GM23338 (cell line): Measurements from ENCODE around the gene MEGF10.

Experiments
- EZH2phosphoT487 ChIP-seq: fragments of 200-600 bp; sonication (generic); IDR thresholded peaks from one replicate; pipeline ENCODE4 v1.8.1; 2018; ENCODE audit warnings: antibody characterized with exemption; ENCODE audit not compliant: unreplicated experiment
- TF ChIP-seq, protein P1 (sequence below): IDR thresholded peaks from one replicate; pipeline ENCODE4 v1.6.1; 2018; ENCODE audit warnings: antibody characterized with exemption; ENCODE audit not compliant: unreplicated experiment
- TF ChIP-seq, protein P2 (sequence below), 2 experiments: fragments of 200-600 bp in 1 of 2; sonication (generic) in 1 of 2; conservative IDR thresholded peaks; 2 replicates each; pipeline versions ENCODE4 v1.5.1 to v1.6.1; 2016 to 2017; ENCODE audit warnings: antibody characterized with exemption in 2 of 2, low read depth in 2 of 2, mild to moderate bottlenecking in 2 of 2, moderate library complexity in 1 of 2

DNA sequence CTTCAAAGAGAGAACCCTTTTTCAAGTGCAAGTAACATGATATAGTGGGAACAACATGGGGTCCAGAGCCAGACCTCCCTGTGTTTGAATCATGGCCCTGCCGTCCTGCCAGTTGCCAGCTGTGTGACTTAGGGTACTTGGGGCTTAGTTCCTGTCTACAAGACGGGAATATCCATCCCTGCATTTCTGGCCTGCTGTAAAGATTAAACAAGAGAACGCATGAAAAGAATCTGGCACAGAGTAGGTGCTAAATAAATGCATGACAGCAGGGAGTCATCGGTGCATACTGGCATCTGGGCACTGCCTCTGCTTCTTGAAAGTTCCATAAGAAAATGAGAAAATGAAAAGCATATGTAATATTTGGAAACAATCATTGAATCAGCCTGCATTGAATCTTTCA, 149.0 kb downstream of the MEGF10 start:
- TF ChIP-seq, protein P1, sequence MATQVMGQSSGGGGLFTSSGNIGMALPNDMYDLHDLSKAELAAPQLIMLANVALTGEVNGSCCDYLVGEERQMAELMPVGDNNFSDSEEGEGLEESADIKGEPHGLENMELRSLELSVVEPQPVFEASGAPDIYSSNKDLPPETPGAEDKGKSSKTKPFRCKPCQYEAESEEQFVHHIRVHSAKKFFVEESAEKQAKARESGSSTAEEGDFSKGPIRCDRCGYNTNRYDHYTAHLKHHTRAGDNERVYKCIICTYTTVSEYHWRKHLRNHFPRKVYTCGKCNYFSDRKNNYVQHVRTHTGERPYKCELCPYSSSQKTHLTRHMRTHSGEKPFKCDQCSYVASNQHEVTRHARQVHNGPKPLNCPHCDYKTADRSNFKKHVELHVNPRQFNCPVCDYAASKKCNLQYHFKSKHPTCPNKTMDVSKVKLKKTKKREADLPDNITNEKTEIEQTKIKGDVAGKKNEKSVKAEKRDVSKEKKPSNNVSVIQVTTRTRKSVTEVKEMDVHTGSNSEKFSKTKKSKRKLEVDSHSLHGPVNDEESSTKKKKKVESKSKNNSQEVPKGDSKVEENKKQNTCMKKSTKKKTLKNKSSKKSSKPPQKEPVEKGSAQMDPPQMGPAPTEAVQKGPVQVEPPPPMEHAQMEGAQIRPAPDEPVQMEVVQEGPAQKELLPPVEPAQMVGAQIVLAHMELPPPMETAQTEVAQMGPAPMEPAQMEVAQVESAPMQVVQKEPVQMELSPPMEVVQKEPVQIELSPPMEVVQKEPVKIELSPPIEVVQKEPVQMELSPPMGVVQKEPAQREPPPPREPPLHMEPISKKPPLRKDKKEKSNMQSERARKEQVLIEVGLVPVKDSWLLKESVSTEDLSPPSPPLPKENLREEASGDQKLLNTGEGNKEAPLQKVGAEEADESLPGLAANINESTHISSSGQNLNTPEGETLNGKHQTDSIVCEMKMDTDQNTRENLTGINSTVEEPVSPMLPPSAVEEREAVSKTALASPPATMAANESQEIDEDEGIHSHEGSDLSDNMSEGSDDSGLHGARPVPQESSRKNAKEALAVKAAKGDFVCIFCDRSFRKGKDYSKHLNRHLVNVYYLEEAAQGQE, result no peak
- no peak for TF ChIP-seq EZH2phosphoT487
- TF ChIP-seq, protein P2, sequence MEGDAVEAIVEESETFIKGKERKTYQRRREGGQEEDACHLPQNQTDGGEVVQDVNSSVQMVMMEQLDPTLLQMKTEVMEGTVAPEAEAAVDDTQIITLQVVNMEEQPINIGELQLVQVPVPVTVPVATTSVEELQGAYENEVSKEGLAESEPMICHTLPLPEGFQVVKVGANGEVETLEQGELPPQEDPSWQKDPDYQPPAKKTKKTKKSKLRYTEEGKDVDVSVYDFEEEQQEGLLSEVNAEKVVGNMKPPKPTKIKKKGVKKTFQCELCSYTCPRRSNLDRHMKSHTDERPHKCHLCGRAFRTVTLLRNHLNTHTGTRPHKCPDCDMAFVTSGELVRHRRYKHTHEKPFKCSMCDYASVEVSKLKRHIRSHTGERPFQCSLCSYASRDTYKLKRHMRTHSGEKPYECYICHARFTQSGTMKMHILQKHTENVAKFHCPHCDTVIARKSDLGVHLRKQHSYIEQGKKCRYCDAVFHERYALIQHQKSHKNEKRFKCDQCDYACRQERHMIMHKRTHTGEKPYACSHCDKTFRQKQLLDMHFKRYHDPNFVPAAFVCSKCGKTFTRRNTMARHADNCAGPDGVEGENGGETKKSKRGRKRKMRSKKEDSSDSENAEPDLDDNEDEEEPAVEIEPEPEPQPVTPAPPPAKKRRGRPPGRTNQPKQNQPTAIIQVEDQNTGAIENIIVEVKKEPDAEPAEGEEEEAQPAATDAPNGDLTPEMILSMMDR (conservative IDR thresholded peaks at IDR 0.05; ENCODE audit: low read depth in 2 of 2), result no peak
